HG03520 (cell line): ENCODE data around the gene KLHDC8A.
"Not testable (repeated sequence)": the region's sequence is repeated elsewhere in the genome, so short reads cannot be mapped to it uniquely, and the experiment has no call there.

ENCODE experiments used
- ATAC-seq: cut with Tn5 transposase; IDR thresholded peaks from one replicate; pipeline ENCODE4 v1.9.1; 2021; ENCODE audit warnings: mild to moderate bottlenecking, moderate library complexity; ENCODE audit not compliant: unreplicated experiment

Gene KLHDC8A

DNA sequence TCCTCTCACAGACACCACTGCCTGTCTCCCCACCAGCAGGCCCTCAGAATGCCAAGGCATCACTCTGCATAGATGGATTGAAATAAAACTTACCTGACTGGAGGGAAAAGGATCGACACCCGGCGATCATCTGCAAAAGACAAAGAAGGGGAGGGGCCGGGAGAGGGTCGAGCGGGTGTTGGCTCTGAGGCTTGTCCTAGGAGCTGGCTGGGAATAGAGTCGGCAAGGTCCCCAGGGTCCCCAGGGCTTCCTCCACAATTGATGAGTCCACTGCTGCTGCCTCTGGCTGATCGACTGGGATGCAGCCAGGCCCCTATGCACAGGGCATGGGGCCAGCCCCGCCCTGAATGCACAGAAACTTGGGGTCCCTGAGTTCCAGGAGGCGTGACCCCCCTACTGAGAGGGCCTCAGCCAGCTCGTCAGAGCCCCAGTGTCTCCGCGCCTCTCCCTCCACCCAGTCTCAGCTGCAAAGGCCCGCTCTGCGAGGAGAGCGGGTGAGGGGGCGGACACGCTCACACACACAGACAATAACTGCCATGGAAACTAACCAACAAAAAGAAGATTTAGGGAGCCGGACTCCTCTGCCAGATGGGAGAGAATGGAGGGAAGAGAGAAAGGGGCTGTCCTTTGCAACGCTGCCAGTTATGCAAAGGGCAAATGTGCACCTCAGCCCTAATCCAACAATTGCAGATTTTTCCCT, at the start of gene KLHDC8A:
TSS of gene KLHDC8A (minus strand) at position 483 of the 700 bp plus-strand sequence. CDS start 13,318 bp downstream, outside the sequence.
- ATAC-seq = no peak

DNA sequence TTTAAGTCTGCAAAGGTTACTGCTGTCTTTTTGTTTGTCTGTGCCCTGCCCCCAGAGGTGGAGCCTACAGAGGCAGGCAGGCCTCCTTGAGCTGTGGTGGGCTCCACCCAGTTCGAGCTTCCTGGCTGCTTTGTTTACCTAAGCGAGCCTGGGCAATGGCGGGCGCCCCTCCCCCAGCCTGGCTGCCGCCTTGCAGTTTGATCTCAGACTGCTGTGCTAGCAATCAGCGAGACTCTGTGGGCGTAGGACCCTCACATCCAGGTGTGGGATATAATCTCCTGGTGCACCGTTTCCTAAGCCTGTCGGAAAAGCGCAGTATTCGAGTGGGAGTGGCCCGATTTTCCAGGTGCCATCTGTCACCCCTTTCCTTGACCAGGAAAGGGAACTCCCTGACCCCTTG, 49.5 kb upstream of the KLHDC8A start:
- ATAC-seq = not testable (repeated sequence)

GRCh38 chr1:205404484-205404883, 47.8 kb upstream of the KLHDC8A start:
- not testable (repeated sequence) for ATAC-seq

GRCh38 chr1:205398586-205398985, 41.9 kb upstream of the KLHDC8A start:
- no peak for ATAC-seq

GRCh38 chr1:205396967-205397616, 40.4 kb upstream of the KLHDC8A start:
- no peak for ATAC-seq

DNA sequence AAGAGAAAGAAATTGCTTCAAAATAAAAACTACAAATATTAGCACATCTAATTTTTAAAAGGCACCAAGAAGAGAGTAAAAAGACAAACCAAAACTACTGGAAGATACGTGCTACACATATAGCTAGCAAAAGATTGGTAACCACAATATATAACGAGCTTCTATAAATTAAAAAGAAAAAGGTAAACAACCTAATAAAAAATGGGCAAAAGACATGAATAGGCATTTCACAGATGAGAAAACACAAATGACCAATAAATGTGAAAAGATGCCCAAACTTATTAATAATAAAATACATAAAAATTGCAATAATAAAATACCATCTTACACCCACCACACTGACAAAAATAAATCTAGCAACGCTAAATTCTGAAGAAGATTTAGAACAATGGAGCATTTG, 38.9 kb upstream of the KLHDC8A start:
- ATAC-seq = no peak

DNA sequence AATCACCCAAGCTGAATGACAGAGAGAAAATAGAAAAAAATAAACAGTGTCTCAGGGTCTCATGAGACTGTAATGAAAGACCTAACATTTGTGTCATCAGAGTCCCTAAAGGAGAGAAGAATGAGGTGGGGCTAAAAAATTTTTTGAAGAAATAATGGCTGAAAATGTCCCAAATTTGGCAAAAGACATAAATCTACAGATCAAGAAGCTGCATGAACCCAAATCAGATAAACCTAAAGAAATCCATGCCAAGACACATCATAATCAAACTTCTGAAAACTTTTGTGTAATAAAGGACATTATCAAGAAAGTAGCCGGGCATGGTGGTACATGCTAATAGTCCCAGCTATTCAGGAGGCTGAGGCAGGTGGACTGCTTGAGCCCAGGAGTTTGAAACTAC, 35.9 kb upstream of the KLHDC8A start:
- no peak for ATAC-seq

DNA sequence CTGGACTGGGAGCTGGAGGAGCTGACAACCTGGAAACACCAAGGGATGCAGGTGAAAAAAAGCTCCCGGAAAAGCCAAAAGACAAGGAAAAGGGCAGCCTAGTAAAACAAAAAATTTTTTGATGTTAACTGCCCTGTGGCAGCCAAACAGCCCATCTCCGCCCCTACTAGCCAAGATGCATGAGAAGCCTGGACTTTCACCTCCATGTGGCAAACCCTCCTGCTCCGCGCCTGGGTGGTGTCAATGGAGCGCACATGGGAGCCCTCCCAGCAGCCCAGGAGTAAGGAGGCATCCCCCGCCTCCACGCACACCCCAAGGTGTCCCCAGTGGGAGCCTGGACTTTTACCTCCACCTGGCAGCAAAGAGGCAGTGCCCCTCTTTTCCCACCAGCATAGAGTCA, 34.7 kb upstream of the KLHDC8A start:
- ATAC-seq = no peak

- ATAC-seq = no peak
Measured at GRCh38 chr1:205387845-205388244, 31.1 kb upstream of the KLHDC8A start.

DNA sequence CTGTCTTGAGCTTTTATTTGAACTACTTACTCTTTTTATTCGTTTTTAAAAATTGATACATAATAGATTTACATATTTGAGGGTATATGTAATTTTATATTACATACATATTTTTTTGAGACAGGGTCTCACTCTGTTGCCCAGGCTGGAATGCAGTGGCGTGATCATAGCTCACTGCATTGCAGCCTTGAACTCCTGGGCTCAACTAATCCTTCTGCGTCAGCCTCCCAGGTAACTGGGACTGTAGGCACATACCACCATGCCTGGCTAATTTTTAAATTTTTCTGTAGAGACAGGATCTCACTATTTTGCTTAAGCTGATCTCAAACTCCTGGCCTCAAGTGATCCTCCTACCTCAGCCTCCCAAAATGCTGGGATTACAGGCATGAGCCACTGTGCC, 26.3 kb upstream of the KLHDC8A start:
- not testable (repeated sequence) for ATAC-seq

DNA sequence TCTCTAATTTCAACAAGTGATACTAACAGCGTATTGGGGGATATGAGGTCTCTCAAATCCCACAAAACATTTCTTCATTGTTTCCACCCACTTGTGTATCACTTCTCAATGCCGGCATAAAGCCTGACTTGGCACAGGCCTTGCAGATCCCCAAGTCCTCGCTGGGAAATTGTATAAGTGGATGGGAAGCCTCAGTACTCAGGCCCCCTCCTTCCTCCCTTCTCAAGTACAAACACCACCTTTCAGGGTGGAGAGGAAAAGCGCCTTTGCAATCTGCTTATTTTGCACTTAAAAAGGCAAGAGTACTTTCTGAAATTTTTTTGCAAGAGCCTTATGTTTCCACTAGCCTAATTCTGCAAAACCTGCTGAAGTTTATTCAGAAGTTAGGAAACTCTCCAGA, 25.8 kb upstream of the KLHDC8A start:
- no peak for ATAC-seq

DNA sequence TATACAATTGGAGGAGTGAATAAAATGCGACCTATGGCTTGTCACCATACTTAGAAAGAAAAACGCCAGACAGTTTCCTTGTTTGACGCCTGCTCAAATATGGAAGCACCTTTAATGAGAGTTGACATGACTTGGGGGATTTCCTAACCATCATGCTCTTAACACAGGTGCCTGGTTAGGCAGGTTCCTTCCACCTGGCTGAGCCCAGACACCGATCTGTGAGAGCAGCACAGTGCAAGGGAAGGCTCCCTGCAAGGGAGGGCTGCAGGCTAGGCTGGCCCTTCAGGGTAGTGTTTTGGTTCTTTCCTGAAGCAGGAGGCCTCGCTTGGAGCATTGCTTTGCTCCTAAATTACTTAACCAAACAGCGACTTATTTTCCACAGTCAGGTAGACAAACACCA, 24.6 kb upstream of the KLHDC8A start:
- ATAC-seq = no peak

DNA sequence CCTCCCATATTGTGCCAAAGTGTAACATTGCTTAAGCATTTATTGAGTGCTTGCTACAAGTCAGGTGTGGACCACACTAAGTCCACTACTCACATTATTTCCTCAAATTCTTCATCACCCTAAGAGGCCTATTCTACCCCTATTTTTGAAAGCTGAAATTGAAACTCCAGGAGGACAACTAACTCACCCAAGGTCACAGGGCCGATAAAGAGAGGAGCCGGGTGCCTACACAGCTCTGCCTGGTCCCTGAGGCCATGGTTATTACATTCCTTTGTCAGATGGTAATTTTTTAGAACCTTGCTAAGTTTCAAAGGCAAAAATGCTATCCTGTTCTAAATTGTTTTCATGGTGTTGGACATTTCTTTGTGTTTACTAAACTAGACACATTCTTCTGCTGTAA, 24.2 kb upstream of the KLHDC8A start:
- ATAC-seq = no peak

DNA sequence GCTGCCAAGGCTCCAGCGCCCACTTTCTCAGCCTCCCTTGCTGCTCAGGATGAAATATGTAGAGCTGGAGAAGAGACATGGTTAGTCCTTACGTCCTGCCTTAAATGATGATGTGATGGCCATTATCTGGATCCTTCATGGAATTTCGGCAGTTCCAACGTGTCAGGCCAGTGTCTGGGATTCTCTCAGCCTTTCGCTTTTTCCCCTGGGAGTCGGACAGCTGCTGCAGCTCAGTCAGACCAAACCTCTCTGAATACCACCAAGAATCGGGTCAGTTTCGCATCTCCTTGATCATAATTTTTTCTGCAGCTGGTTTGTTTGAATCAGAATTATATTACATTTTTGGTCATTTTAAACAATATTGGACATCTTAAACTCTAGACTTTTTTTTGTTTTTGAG, 22.3 kb upstream of the KLHDC8A start:
- no peak for ATAC-seq

DNA sequence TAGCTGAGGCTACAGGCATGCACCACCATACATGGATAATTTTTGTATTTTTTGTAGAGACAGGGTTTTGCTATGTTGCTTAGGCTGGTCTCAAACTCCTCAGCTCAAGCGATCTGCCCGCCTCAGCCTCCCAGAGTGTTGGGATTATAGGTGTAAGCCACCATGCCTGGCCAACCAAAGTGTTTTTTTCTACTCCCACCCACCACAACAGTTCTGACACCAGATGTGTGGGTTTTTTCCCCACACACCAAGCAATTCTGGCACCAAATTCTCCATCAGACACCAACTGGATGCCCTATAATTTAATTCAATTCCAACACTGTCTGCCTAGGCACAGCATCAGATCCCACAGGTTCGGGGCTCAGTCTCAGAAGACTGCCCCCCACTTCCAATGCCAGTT, 20.6 kb upstream of the KLHDC8A start:
- no peak for ATAC-seq

DNA sequence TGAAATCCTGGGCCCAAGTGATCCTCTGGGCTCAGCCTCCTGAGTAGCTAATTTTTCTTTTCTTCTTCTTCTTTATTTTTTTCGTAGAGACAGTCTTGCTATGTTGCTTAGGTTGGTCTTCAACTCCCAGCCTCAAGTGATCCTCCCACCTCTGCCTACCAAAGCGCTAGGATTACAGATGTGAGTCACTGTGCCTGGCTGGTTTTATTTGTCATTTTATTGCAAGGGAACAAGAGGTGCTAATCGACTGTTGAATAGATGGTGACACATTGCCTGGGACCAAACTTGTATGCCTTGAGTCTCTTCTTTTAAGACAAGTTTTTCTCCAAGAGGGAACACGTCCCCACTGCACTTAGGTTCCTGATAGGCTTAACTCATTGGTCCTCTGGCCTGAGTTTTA, 20.0 kb upstream of the KLHDC8A start:
- no peak for ATAC-seq

DNA sequence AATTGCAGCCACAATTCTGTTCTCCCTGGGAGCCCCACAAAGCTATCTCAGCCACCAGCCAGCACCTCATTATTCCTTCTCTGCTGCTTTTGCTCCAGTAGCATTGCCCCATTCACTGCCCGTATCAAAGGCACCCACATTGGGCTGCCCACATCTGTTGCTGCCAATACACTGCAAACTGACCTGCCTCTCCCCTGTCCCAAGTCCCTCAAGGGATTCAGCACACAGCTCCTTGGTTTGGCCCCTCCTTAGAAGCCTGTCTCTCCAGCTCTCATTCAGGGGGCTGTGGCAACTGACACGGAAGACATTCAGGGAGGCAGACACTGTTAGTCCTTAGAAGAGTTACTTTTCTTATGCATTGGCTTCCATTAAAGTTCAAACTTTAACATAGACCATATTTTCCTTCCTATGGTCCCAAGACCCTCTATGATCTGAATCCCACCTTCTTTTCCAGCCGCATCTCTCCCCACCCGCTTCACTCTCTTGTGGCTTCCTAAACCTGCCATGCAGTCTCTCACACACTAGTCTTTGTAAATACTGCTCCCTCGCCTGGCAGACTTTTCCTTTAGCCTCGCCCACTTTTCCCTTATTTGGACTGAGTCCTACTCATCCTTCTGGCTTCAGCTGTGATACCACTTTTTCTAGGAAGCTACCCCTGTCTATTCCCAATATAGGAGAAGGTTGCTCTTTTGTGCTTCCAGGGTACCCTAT, 19.3 kb upstream of the KLHDC8A start:
- ATAC-seq = no peak

DNA sequence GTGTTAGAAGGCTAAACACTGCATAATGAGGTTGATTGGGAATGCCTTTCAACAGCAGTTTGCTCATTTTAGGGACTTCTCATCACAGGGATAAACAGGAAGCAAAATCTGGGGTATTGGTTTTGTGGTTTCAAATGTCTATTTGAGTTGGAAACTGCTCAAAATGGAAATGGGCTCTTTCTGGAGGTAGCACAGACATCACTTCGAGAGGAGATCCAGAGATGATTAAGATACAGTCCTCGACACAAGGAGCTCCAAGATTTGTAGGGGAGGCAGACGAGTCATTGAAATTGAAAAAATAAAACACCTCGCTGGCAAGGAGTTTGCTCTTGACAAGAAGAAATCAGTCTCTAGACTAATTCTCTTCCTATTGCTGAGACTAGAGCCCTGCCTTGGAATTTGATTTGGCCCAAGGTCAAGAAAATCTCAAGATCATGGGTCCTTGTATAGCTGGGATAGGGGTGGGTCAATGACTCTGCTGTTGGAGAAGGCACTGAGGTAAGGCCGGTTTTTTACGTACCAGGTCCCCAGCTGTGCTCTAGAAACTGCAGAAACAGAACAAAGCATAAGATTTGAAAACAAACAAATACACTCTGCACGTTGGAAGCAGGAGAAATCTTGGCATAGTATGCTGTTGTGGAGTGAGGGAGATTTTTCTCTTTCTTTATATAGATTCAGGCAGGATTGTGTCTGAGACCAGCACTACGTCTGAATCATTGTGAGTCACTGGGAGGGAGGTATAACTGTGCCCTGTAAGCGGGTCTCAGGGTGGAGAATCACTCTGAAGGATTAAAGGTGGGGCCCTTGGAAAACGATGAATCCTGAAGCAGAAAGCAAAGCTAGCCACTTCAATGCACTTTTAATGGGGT, 17.7 kb upstream of the KLHDC8A start:
- ATAC-seq = no peak

GRCh38 chr1:205373798-205374175, 17.1 kb upstream of the KLHDC8A start:
- ATAC-seq = no peak

DNA sequence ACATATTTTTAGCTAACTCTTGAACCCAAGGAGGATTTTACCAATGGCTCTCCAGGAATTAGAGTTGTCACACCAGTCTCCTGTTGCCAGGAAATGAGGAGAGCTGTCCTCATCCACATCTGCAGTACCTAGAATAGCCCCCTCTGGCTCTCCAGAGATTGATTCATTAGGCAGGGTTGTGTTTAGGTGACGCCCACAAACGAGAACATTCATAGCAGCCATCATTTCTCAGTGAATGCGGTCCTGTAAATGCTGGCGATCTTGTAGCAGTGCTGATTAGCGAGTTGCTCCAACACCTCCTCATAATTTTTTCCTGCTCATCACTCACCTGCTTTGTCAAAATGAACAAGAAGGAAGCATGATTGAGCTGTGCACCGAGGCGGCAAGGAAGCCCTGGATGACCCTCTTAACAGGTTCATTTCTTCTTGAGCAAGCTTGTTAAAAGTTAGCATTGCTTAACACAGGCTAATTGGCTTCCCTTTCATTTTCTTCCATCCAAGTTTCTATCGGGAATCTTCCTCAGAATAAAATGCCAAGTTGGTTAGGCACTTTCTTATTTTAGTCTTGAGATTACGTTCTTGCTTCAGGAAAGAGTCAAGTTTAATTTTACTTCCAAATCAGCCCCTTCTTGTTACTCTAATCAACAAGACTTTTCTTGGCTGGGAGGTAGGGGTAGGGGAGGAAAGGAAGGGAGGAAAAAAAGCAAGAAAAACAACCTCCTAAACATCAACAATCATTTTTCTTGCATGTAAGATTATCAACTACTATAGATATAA, 16.5 kb upstream of the KLHDC8A start:
- no peak for ATAC-seq
